IMR-90 (cell line): ENCODE results near the gene EIF2B5. TPM values are rescaled to one million over a fixed set of nuclear protein-coding genes. Genes with fewer than 3 reads are reported as not detected.
"Not testable (repeated sequence)": the region's sequence is repeated elsewhere in the genome, so short reads cannot be mapped to it uniquely, and the experiment has no call there.

Experiments used
- ATAC-seq: fragments of 200-7000 bp; cut with Tn5 transposase; 2 replicates; pipeline ENCODE4 v1.9.1; 2020; ENCODE audit warnings: low read depth, mild to moderate bottlenecking, moderate library complexity
- BruUV-seq: library from RNA; stranded (reverse); fragments of 400-500 nt; replicated peaks from 2 replicates; lab custom pipeline; 2021; lab: Mats Ljungman, UMichigan
- CTCF ChIA-PET: fragments of 300-600 bp; formaldehyde crosslinking; extraction: SDS; loops from one replicate; lab custom pipeline; 2021; ENCODE audit warnings: antibody characterized with exemption; lab: Yijun Ruan, JAX
- POLR2A ChIA-PET: fragments of 300-600 bp; sonication (Branson Sonifier 250); formaldehyde crosslinking; loops from one replicate; lab custom pipeline; 2022; ENCODE audit warnings: antibody characterized with exemption; ENCODE audit not compliant: unreplicated experiment; lab: Charles Lee
- DNase-seq: peaks from one replicate; pipeline ENCODE4 v3.0.0; 2013
- H2AFZ ChIP-seq: replicated peaks from 2 replicates; pipeline ENCODE3; 2013; ENCODE audit warnings: low read length, mild to moderate bottlenecking; ENCODE audit not compliant: poor library complexity
- H2AK5ac ChIP-seq: 2 replicates; pipeline ENCODE4 v1.6.1; 2013; ENCODE audit warnings: low read depth, low read length, inconsistent platforms
- H2AK9ac ChIP-seq: replicated peaks from 2 replicates; pipeline ENCODE3; 2013; ENCODE audit warnings: mild to moderate bottlenecking, low read depth, low read length, moderate library complexity; ENCODE audit not compliant: poor library complexity
- H2BK120ac ChIP-seq: 2 replicates; pipeline ENCODE4 v1.6.1; 2013; ENCODE audit warnings: low read depth, low read length, inconsistent platforms
- H2BK15ac ChIP-seq: 3 replicates; pipeline ENCODE4 v1.6.1; 2013; ENCODE audit warnings: low read depth, low read length, inconsistent platforms
- H2BK20ac ChIP-seq: 2 replicates; pipeline ENCODE4 v1.6.1; 2013; ENCODE audit warnings: low read depth, mild to moderate bottlenecking, inconsistent platforms, low read length, moderate library complexity
- H2BK5ac ChIP-seq: 2 replicates; pipeline ENCODE4 v1.6.1; 2013; ENCODE audit warnings: mild to moderate bottlenecking, low read depth, low read length, inconsistent platforms; ENCODE audit not compliant: poor library complexity, severe bottlenecking
- H3K14ac ChIP-seq: replicated peaks from 2 replicates; pipeline ENCODE4 v1.6.1; 2013; ENCODE audit warnings: low read depth, low read length, inconsistent platforms
- H3K18ac ChIP-seq: 2 replicates; pipeline ENCODE4 v1.6.1; 2013; ENCODE audit warnings: low read depth, low read length, control low read depth
- H3K23ac ChIP-seq: 2 replicates; pipeline ENCODE4 v1.6.1; 2013; ENCODE audit warnings: low read depth, low read length, inconsistent platforms
- H3K27ac ChIP-seq: 2 replicates; pipeline ENCODE4 v1.5.1; 2013; ENCODE audit warnings: mild to moderate bottlenecking, control low read depth, low read length; ENCODE audit not compliant: insufficient read depth
- H3K27me3 ChIP-seq: 2 replicates; pipeline ENCODE4 v1.6.1; 2013; ENCODE audit warnings: low read length; ENCODE audit not compliant: control insufficient read depth, insufficient read depth
- H3K36me3 ChIP-seq: 2 replicates; pipeline ENCODE4 v1.6.1; 2013; ENCODE audit warnings: low read length, mixed read lengths; ENCODE audit not compliant: control insufficient read depth, insufficient read depth
- H3K4ac ChIP-seq: 2 replicates; pipeline ENCODE4 v1.6.1; 2013; ENCODE audit warnings: low read depth, low read length, inconsistent platforms
- H3K4me1 ChIP-seq: 2 replicates; pipeline ENCODE4 v1.6.1; 2013; ENCODE audit warnings: low read length, mixed read lengths; ENCODE audit not compliant: control insufficient read depth, insufficient read depth
- H3K4me2 ChIP-seq: 2 replicates; pipeline ENCODE4 v1.6.1; 2013; ENCODE audit warnings: low read depth, mild to moderate bottlenecking, control low read depth, low read length, moderate library complexity
- H3K4me3 ChIP-seq: 2 replicates; pipeline ENCODE4 v1.5.1; 2013; ENCODE audit warnings: low read depth, mild to moderate bottlenecking, control low read depth, low read length, moderate library complexity; ENCODE audit not compliant: insufficient read depth
- H3K56ac ChIP-seq: 2 replicates; pipeline ENCODE4 v1.6.1; 2013; ENCODE audit warnings: low read length, inconsistent platforms; ENCODE audit not compliant: insufficient read depth; ENCODE audit errors: extremely low read depth
- H3K79me1 ChIP-seq, 2 experiments: 2 replicates each; pipeline ENCODE4 v1.6.1; 2013; ENCODE audit warnings: low read length in 2 of 2, inconsistent platforms in 1 of 2, low read depth in 1 of 2
- H3K9ac ChIP-seq: 2 replicates; pipeline ENCODE4 v1.6.1; 2013; ENCODE audit warnings: low read depth, low read length, control low read depth
- H3K9me1 ChIP-seq: 2 replicates; pipeline ENCODE4 v1.6.1; 2013; ENCODE audit warnings: low read length, inconsistent platforms; ENCODE audit not compliant: insufficient read depth
- H3K9me3 ChIP-seq: 2 replicates; pipeline ENCODE4 v1.6.1; 2013; ENCODE audit warnings: low read length; ENCODE audit not compliant: control insufficient read depth, insufficient read depth
- H4K20me1 ChIP-seq: 2 replicates; pipeline ENCODE4 v1.6.1; 2013; ENCODE audit warnings: low read length, inconsistent platforms; ENCODE audit not compliant: insufficient read depth
- H4K5ac ChIP-seq: 2 replicates; pipeline ENCODE4 v1.6.1; 2013; ENCODE audit warnings: mild to moderate bottlenecking, low read depth, low read length, control low read depth
- H4K8ac ChIP-seq, 2 experiments: 2 replicates each; pipeline ENCODE4 v1.6.1; 2013; ENCODE audit warnings: low read depth in 2 of 2, low read length in 2 of 2, control low read depth in 1 of 2, inconsistent platforms in 1 of 2
- H4K91ac ChIP-seq: 2 replicates; pipeline ENCODE4 v1.6.1; 2013; ENCODE audit warnings: low read depth, low read length, inconsistent platforms; ENCODE audit not compliant: insufficient read depth
- CTCF ChIP-seq: conservative IDR thresholded peaks from 2 replicates; pipeline ENCODE4 v1.5.1; 2012; ENCODE audit warnings: mild to moderate bottlenecking, low read depth, low read length, improper control_type of control experiment
- RAD21 ChIP-seq: IDR thresholded peaks from 2 replicates; pipeline ENCODE4 v1.6.1; 2012; ENCODE audit warnings: low read length, improper control_type of control experiment
- WGBS, 2 experiments: methylation state at CpG; one replicate each; pipeline versions ENCODE4 v1.1.5 to v1.1.7; 2013; ENCODE audit warnings: missing lambda C conversion rate in 2 of 2; ENCODE audit not compliant: insufficient read length in 1 of 2; ENCODE audit errors: extremely low coverage in 2 of 2; 5-methylcytosine and 5-hydroxymethylcytosine counted together
- dilution Hi-C: fragments of 300-500 bp; cut with HindIII; formaldehyde crosslinking; loops from one replicate; pipeline ENCODE4 v1.14.3; 2018; ENCODE audit warnings: low sequenced_read_pairs; ENCODE audit not compliant: unreplicated experiment
- in situ Hi-C: fragments of 300-500 bp; cut with MboI; formaldehyde crosslinking; loops from 3 replicates; pipeline ENCODE4 v1.14.3; 2019; ENCODE audit warnings: low sequenced_read_pairs, inconsistent platforms, mixed read lengths
- intact Hi-C: fragments of 100-400 bp; cut with micrococcal nuclease; formaldehyde crosslinking; loops from 2 replicates; pipeline ENCODE4 v1.10.0; 2022
- polyA plus RNA-seq, 3 experiments: library from polyadenylated mRNA; depleted of rRNA; stranded (reverse); fragments of >200 nt; gene quantifications; 2 replicates each; pipeline ENCODE4 v1.2.3, GENCODE V29; 2012; ENCODE audit warnings: low replicate concordance in 1 of 3
- total RNA-seq: library from RNA; depleted of rRNA; stranded (reverse); fragments of >200 nt; gene quantifications from 2 replicates; pipeline ENCODE4 v1.2.3, GENCODE V29; 2012

Gene EIF2B5
- total and polyA plus RNA-seq, 2 of the 4 experiments (the other 2 are of a cell fraction): 31.7 to 37.6 TPM

GRCh38 chr3:184149770-184150169, 14.6 kb downstream of the EIF2B5 start:
- TF ChIP-seq RAD21 (peak; percentile 24; the same call in 1 of the 2 replicates), CTCF (0 out of 2 replicates have a peak, but pooled peaks have one; percentile 18)

More at GRCh38 chr3:184149770-184150169, 14.6 kb downstream of the EIF2B5 start:
- peak; percentile 33; the same call in 1 of the 2 replicates for ATAC-seq
- H2AK9ac ChIP-seq, H2AFZ ChIP-seq, H3K36me3 ChIP-seq, CTCF ChIA-PET, H2AK5ac ChIP-seq, H4K91ac ChIP-seq, H3K4me3 ChIP-seq, H2BK120ac ChIP-seq, H3K9me3 ChIP-seq, dilution Hi-C loops, DNase-seq, H3K14ac ChIP-seq, H3K27me3 ChIP-seq, H3K27ac ChIP-seq, H4K20me1 ChIP-seq, H3K23ac ChIP-seq, H3K56ac ChIP-seq, H3K4me1 ChIP-seq, in situ Hi-C loops, H3K4ac ChIP-seq, H4K8ac ChIP-seq, BruUV-seq, H3K4me2 ChIP-seq, H2BK5ac ChIP-seq, H3K18ac ChIP-seq, H4K5ac ChIP-seq, H3K9ac ChIP-seq, H3K9me1 ChIP-seq, H2BK20ac ChIP-seq, H2BK15ac ChIP-seq, POLR2A ChIA-PET: not testable (repeated sequence)
- peaks cover 4 to 14% of the 10 kb centered on the region in 2 experiments for H3K79me1 ChIP-seq
- intact Hi-C loops: loop anchor here (5.0 kb wide), 1 partner anchor 103 kb away; no protein-coding TSS in a partner anchor
- WGBS, 2 experiments: 82% methylated on average over 4 of the region's 6 CpGs; no CpG with 5 or more reads in 1 of the 2 experiments
